NCI-H2029 treated with DMSO at 0.1 percent for 48 hours (cell line): ENCODE results near the gene IVD.

Experiments used
- DNase-seq: peaks from one replicate; lab custom pipeline; 2025; lab: John Stamatoyannopoulos, UW

IVD gene

GRCh38 chr15:40460404-40460803 is 54.8 kb downstream of the IVD start:
- no peak for DNase-seq

GRCh38 chr15:40461958-40462357 is 56.4 kb downstream of the IVD start:
- DNase-seq, result no peak

- DNase-seq, result no peak
Measured at GRCh38 chr15:40463279-40463678, 57.7 kb downstream of the IVD start.

- DNase-seq, result no peak
Measured at GRCh38 chr15:40463886-40464545, 58.4 kb downstream of the IVD start.

- DNase-seq, result no peak
Measured at GRCh38 chr15:40464595-40465185, 59.1 kb downstream of the IVD start.

GRCh38 chr15:40465939-40466338 is 60.3 kb downstream of the IVD start:
- no peak for DNase-seq

- no peak for DNase-seq
Measured at GRCh38 chr15:40466426-40467260, 61.0 kb downstream of the IVD start.

GRCh38 chr15:40467261-40467615 is 61.6 kb downstream of the IVD start:
- no peak for DNase-seq

- DNase-seq, result no peak
Measured at GRCh38 chr15:40468898-40469331, 63.3 kb downstream of the IVD start.

- DNase-seq, result no peak
Measured at GRCh38 chr15:40469776-40470390, 64.3 kb downstream of the IVD start.

- DNase-seq, result no peak
Measured at GRCh38 chr15:40470423-40471104, 65.0 kb downstream of the IVD start, which contains the start of gene CHST14. CHST14 (plus strand) TSS chr15:40470984; CDS start chr15:40471214, 230 bp downstream.
